PC-9 (cell line): ENCODE measurements around the gene MLXIP. TPM values are rescaled to one million over a fixed set of nuclear protein-coding genes. Genes with fewer than 3 reads are reported as not detected.

ENCODE experiments used
- BruUV-seq: library from RNA; stranded (reverse); fragments of 400-500 nt; replicated peaks from 2 replicates; lab custom pipeline; 2021; lab: Mats Ljungman, UMichigan
- CTCF ChIA-PET: fragments of 300-600 bp; sonication (Branson Sonifier 250); formaldehyde crosslinking; loops from one replicate; lab custom pipeline; 2022; ENCODE audit warnings: antibody characterized with exemption; lab: Charles Lee
- POLR2A ChIA-PET: fragments of 300-600 bp; sonication (Branson Sonifier 250); formaldehyde crosslinking; loops from one replicate; lab custom pipeline; 2022; ENCODE audit warnings: antibody characterized with exemption; ENCODE audit not compliant: unreplicated experiment; lab: Charles Lee
- DNase-seq, 2 experiments: peaks; one replicate each; pipeline versions ENCODE4 v3.0.0 to v3.0.0-alpha.2; 2015 to 2022; ENCODE audit warnings: mixed read lengths in 1 of 2
- H2AFZ ChIP-seq: fragments of 200-600 bp; sonication (generic); 2 replicates; pipeline ENCODE4 v1.8.1; 2017; ENCODE audit warnings: antibody characterized with exemption
- H3F3A ChIP-seq: fragments of 200-600 bp; sonication (generic); 2 replicates; pipeline ENCODE4 v1.8.1; 2017; ENCODE audit warnings: antibody characterized with exemption, mild to moderate bottlenecking, low read depth; ENCODE audit not compliant: insufficient read depth
- H3K27ac ChIP-seq: fragments of 200-600 bp; sonication (generic); 2 replicates; pipeline ENCODE4 v1.6.1; 2016; ENCODE audit warnings: mixed run types
- H3K27me3 ChIP-seq: fragments of 200-600 bp; sonication (generic); 2 replicates; pipeline ENCODE4 v1.6.1; 2016; ENCODE audit warnings: low read depth, mixed run types; ENCODE audit not compliant: insufficient read depth
- H3K36me3 ChIP-seq: fragments of 200-600 bp; sonication (generic); 2 replicates; pipeline ENCODE4 v1.6.1; 2016; ENCODE audit warnings: low read depth, mixed run types
- H3K4me1 ChIP-seq: fragments of 200-600 bp; sonication (generic); replicated peaks from 2 replicates; pipeline ENCODE4 v1.6.1; 2016; ENCODE audit warnings: mixed run types; ENCODE audit not compliant: insufficient read depth
- H3K4me2 ChIP-seq: fragments of 200-600 bp; sonication (generic); 2 replicates; pipeline ENCODE4 v1.6.1; 2017; ENCODE audit warnings: mixed run types
- H3K4me3 ChIP-seq: fragments of 200-600 bp; sonication (generic); 2 replicates; pipeline ENCODE4 v1.6.1; 2016; ENCODE audit warnings: mixed run types
- H3K79me2 ChIP-seq: fragments of 200-600 bp; sonication (generic); 2 replicates; pipeline ENCODE4 v1.6.1; 2017; ENCODE audit warnings: low read depth, mixed run types
- H3K9me2 ChIP-seq: fragments of 200-600 bp; sonication (generic); 2 replicates; pipeline ENCODE4 v1.8.1; 2017; ENCODE audit warnings: mild to moderate bottlenecking; ENCODE audit not compliant: insufficient read depth
- H3K9me3 ChIP-seq: fragments of 200-600 bp; sonication (generic); 2 replicates; pipeline ENCODE4 v1.8.1; 2016; ENCODE audit warnings: low read depth; ENCODE audit not compliant: insufficient read depth
- H4K20me1 ChIP-seq: fragments of 200-600 bp; sonication (generic); 2 replicates; pipeline ENCODE4 v1.8.1; 2017; ENCODE audit not compliant: insufficient read depth
- CTCF ChIP-seq: fragments of 200-600 bp; sonication (generic); conservative IDR thresholded peaks from 2 replicates; pipeline ENCODE4 v1.6.1; 2017; ENCODE audit warnings: mixed run types, antibody characterized with exemption, mild to moderate bottlenecking, moderate library complexity
- EZH2 ChIP-seq: fragments of 200-600 bp; sonication (generic); IDR thresholded peaks from 2 replicates; pipeline ENCODE4 v1.8.0; 2017; ENCODE audit warnings: antibody characterized with exemption, low read depth
- intact Hi-C: fragments of 100-400 bp; cut with micrococcal nuclease; formaldehyde crosslinking; loops from one replicate; pipeline ENCODE4 v1.10.0; 2022; ENCODE audit not compliant: unreplicated experiment
- total RNA-seq: library from RNA; stranded (reverse); gene quantifications from 2 replicates; pipeline ENCODE4 v1.2.3, GENCODE V29; 2021

MLXIP gene
- total RNA-seq, 1 experiment from 2014 or later = 83.3 TPM

- TF ChIP-seq CTCF = no peak
- no peak for TF ChIP-seq EZH2
- intact Hi-C loops = no loop called here
- no peaks in the 10 kb centered on the region for H3K27me3 ChIP-seq
- no peak overlapping the region for H3K27ac ChIP-seq
- ChIA-PET POLR2A (interaction anchor here (0.7 kb wide), 1 partner anchor 8 kb away, joined by 3 read pairs; no protein-coding TSS in a partner anchor), CTCF (interaction anchor here (0.8 kb wide), 1 partner anchor 1088 kb away, joined by 5 read pairs; no protein-coding TSS in a partner anchor)
- H3K79me2 ChIP-seq = peaks cover 78% of the 10 kb centered on the region
- H3K9me2 ChIP-seq = no peaks in the 10 kb centered on the region
- H3K4me2 ChIP-seq = no peak overlapping the region
- peaks cover 6% of the 10 kb centered on the region for H4K20me1 ChIP-seq
- BruUV-seq = no TSS peak
- H2AFZ ChIP-seq = no peak overlapping the region
- no peaks in the 10 kb centered on the region for H3K9me3 ChIP-seq
- peaks cover 27% of the 10 kb centered on the region for H3F3A ChIP-seq
- no peak overlapping the region for H3K4me3 ChIP-seq
- no peaks in the 10 kb centered on the region for H3K36me3 ChIP-seq
- no peak for DNase-seq
- peaks cover 17% of the 10 kb centered on the region for H3K4me1 ChIP-seq
These were observed 28.3 kb downstream of the MLXIP start for GRCh38 chr12:122106843-122107242.

GRCh38 chr12:122107261-122107660 is 28.7 kb downstream of the MLXIP start:
- intact Hi-C loops = no loop called here
- peaks cover 9% of the 10 kb centered on the region for H4K20me1 ChIP-seq
- H3K9me3 ChIP-seq = no peaks in the 10 kb centered on the region
- ChIA-PET CTCF (no interaction called here), POLR2A (interaction anchor here (0.6 to 0.7 kb wide), 2 partner anchors 9 to 12 kb away, joined by 3 read pairs; no protein-coding TSS in a partner anchor)
- H3K9me2 ChIP-seq = no peaks in the 10 kb centered on the region
- no peak for TF ChIP-seq EZH2
- no peak for TF ChIP-seq CTCF
- H3K36me3 ChIP-seq = no peaks in the 10 kb centered on the region
- H2AFZ ChIP-seq = no peak overlapping the region
- peaks cover 21% of the 10 kb centered on the region for H3K4me1 ChIP-seq
- BruUV-seq = no TSS peak
- peak overlapping the region; percentile 16; the same call in 1 of the 2 replicates for H3K27ac ChIP-seq
- no peaks in the 10 kb centered on the region for H3K27me3 ChIP-seq
- DNase-seq = no peak
- H3K4me2 ChIP-seq = no peak overlapping the region
- H3K79me2 ChIP-seq = peaks cover 80% of the 10 kb centered on the region
- peaks cover 30% of the 10 kb centered on the region for H3F3A ChIP-seq
- H3K4me3 ChIP-seq = no peak overlapping the region

- ChIA-PET POLR2A (interaction anchor here (0.6 to 1.0 kb wide), 4 partner anchors 13 to 1820 kb away, joined by 3 to 6 read pairs (median 4); partner anchors contain the start of gene RNU4-2), CTCF (interaction anchor here (0.6 kb wide), 1 partner anchor 19 kb away, joined by 9 read pairs; no protein-coding TSS in a partner anchor)
- BruUV-seq = TSS peak; percentile 32
- Histone ChIP-seq H3K36me3 (no peaks in the 10 kb centered on the region), H3F3A (peaks cover 30% of the 10 kb centered on the region), H3K9me3 (no peaks in the 10 kb centered on the region), H3K79me2 (peaks cover 69% of the 10 kb centered on the region), H2AFZ (no peak overlapping the region), H4K20me1 (peaks cover 13% of the 10 kb centered on the region), H3K4me3 (no peak overlapping the region), H3K4me1 (peaks cover 26% of the 10 kb centered on the region), H3K27me3 (no peaks in the 10 kb centered on the region), H3K27ac (peak overlapping the region; percentile 61), H3K4me2 (peak overlapping the region; percentile 50), H3K9me2 (no peaks in the 10 kb centered on the region)
- DNase-seq = peak; percentile 37 to 89
- intact Hi-C loops = no loop called here
- no peak for TF ChIP-seq EZH2
- no peak for TF ChIP-seq CTCF
These were observed 32.6 kb downstream of the MLXIP start for GRCh38 chr12:122111089-122111641.
